ENCODE data around the gene MXD3.
"Not testable (repeated sequence)": the region's sequence is repeated elsewhere in the genome, so short reads cannot be mapped to it uniquely, and the experiment has no call there.

MXD3 gene, protein sequence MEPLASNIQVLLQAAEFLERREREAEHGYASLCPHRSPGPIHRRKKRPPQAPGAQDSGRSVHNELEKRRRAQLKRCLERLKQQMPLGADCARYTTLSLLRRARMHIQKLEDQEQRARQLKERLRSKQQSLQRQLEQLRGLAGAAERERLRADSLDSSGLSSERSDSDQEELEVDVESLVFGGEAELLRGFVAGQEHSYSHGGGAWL

DNA sequence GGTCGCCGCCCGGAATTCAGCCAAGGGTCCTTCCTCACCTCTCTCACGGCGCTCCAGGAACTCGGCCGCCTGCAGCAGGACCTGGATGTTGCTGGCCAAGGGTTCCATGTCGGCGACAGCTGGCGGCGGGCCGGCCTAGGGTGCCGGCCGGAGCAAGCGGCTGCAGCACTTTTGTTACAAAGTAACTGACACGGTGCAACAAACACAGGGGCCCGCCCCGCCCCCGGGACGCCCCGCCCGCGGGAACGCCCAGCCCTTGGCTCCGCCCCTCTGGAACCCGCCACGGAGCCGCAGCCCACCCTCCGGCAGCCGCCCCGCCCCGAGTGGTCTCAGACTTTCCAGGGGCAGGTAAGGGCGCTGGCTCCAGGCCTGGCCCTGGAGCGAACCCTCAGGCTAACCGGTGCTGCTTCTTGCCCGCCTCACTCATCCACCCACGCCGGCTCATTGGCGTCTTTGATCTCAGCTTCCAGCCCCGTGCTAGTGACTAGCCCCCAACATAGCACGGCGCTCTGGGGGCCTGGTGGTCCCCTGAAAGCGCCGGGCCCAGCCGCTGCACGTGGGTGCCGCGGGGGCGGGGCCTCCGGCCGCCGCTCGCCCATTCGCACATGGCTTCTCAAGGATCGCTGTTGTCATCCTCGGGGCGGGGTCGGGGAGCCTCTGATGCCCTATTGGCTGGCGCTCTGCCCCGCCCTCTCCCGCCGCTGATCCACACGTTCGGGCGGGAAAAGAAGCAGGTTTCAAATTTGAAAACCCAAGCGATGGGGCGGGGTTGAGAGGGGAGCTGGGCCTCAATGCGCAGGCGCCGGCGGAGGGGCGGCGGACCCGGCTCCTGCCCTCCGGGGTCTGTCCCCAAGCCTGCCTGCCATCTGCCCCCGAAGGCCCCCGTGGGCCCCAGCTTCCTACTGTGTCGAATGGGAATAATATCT is at the start of gene MXD3:
Gene MXD3, minus strand, starts transcription at position 176 of the 926 bp plus-strand sequence. Its CDS starts 68 bp downstream, at position 108.
- DNase-seq (ENCODE audit: low spot score): peak; percentile 98

DNA sequence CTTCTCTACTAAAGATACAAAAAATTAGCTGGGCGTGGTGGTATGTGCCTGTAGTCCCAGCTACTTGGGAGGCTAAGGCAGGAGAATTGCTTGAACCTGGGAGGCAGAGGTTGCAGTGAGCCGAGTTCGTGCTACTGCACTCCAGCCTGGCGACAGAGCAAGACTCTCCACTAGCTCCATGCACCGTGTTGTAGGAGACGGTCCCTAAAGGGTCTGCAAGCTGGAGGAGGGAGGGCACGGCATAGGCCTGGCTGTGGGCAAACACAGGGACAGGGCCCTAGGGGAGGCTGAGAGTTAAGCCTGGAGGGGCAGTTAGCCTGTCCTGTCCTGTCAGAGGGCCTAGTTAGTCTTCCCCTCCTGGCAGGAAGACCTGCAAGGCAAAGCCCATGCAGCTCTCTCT is 49.0 kb upstream of the MXD3 start:
- not testable (repeated sequence) for DNase-seq (ENCODE audit: low spot score)

DNA sequence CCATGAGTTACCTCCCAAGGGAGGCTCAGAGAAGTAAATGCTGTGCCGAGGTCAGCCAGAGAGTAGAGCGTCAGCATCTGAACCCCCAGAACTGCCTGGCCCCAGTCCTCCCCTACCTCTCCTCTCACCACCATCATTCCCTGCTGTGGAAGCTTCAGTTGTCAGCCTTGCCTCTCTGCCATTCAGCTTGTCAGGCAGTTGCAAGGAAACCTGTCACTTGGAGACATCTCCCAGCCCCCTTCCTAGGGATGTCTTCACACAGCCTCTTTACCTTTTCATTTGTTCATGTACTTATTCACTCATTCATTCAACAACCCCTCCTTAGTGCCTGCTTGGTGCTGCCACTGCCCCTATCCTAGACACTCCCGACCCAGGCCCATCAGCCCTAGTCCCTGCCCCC is 48.2 kb upstream of the MXD3 start:
- DNase-seq (ENCODE audit: low spot score): no peak

DNA sequence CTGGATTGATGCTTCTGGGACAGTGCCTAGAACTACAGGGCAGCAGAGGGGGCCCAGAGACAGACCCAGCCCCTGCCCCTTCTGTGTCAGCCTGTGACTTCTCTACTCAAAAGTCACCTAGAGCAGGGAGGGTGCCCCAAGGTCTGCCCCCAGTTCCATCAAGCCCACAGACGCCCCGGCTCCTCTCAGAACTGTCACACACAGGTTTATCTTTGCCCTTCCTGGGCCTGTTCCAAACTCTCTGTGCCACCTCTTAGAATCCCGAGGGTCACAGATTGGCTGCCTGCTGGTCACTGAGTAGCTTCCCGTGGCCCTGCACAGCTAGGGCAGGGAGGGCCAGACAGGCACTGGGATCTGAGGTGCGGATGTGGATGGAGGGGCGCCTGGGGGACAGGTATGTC is 47.8 kb upstream of the MXD3 start:
- no peak for DNase-seq (ENCODE audit: low spot score)

DNA sequence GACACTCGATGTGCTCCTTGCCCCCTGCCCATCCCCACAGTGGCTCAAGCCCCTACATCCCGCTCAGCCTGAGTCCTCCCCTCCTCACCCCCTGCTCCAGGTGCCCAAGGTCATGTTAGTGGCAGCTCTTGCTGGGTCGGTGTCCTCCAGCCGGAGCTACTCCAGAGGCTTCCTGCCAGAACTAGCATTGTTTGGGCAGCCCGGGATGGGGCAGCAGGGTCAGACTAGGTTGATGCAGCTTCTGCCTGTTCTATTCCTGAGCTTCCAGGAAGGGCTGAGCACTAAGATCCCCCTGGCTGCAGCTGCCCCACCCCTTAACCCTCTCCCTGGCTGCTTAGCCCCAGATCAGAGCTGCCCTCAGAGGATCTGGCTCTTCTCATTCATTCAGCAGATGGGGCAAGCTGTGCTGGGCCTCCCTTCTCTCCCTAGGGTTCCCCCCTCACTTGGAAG is 46.7 kb upstream of the MXD3 start:
- DNase-seq (ENCODE audit: low spot score): no peak

DNA sequence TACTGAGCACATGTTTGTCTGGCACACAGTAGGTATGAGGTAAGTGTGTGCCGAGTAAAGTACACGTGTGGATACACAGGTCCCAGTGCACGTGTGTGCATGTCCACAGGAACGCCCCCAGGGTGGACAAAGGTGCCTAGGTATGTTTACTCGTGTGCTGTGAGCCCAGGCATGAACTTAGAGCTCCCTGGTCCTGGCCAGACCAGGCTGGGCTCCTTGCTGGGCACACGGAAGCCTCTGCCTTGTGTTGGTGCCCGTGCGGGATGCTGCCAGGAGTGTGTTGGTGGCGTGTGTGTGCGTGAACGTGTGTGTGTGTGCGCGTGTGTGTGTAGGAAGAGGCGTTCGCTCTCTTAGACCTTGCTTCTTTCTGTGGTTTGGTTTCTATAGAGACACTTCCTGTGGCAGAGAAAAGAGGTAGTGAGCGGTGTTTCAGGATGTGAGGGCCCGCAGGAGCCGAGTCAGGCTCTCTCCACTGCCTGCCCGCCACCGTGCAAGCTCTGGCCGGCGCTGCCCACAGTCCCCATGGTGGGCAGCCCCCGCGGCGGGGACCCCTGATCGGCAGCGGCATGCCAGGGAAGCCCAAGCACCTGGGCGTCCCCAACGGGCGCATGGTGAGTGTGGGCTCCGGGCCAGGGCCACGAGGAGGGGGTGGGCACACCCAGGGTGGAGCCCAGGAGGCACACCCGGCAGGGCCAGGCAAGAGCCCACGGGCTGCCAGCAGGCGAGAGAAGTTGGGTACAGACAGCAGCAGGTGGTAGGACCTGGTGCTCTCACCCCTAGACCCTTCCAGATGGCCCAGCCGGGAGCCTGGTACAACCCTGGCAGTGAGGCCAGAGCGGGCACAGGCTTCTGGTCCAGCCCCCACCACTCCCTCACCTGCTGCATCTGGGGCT is 46.0 kb upstream of the MXD3 start, which contains the start of gene RGS14:
Gene RGS14, plus strand, starts transcription at position 466 of the 893 bp plus-strand sequence. Its CDS starts 101 bp downstream, at position 567.
- DNase-seq (ENCODE audit: low spot score): peak; percentile 91

DNA sequence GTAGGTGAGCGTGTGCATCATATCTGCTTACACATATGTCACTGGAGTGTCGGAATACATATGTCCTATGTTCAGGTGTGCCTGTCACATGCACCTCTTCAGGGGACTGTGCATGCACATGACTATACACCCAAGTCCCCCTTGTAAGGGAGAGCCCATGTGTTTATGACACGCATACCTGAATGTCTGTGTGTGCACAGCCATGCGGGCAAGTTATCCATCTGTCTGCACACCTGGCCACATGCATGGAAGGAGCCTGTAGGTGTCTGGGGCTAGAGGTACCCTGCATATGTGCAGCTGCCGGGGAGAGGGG is 45.4 kb upstream of the MXD3 start:
- no peak for DNase-seq (ENCODE audit: low spot score)

DNA sequence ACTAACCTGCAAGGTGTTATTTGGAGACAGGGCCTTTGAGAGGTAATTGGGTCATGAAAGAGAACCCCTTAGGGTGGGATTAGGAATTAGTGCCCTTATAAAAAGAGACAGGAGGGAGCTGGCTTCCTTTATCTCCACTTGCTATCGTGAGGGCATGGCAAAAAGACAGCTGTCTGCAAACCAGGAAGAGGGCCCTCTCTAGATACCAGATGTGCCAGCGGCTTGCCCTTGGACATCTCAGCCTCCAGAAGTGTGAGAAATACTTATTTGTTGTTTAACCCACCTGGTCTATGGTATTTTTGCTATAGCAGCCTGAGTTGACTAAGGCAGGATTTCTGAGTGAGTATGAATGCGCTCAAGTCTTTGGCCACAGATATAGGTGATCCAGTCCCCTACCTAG is 45.0 kb upstream of the MXD3 start:
- no peak for DNase-seq (ENCODE audit: low spot score)

DNA sequence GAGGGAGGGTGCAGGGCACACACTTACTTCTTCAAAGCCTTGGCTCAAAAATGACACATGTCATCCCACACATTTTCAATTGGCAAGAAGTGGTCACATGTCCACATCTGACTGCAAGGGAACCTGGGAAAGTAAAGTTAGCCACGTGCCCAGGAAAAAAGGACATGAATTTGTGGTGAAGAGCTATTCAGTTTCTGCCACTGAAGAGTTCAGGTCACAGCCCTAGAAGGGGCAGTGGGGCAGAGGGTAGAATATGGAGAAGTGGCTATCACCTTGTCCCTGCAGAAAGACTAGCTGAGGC is 44.1 kb upstream of the MXD3 start:
- DNase-seq (ENCODE audit: low spot score): no peak

DNA sequence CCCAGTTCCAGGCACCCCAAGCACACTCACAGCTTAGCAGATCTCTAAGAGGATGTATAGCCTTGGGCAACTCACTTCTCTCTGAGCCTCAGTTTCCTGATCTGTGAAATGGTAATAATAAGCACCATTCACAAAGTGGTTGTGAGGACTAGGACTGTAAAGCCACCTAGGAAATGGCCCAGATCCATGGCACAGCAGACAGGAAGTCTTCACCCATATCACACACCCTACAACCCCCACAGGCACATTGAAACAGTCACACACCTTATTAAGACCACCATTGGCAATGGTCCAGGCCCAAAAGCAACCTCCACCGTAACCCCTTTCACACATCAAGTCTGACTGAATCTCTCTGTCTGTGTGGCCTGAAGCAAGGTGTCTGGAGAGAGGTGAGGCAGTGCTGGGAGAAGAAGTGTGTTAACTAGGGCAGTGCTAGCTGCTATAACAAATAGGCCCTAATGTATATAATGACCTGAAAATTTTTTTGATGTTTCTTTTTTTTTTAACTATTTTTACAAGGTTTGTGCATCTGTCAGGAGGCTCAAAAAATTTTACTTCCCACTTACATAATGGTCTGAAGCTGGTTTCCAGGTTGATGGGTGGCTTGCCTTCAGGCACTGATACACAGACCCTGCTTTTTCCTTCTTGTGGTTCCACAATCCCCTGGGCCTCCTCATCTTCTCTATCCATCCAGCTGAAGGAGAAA is 43.6 kb upstream of the MXD3 start:
- no peak for DNase-seq (ENCODE audit: low spot score)

DNA sequence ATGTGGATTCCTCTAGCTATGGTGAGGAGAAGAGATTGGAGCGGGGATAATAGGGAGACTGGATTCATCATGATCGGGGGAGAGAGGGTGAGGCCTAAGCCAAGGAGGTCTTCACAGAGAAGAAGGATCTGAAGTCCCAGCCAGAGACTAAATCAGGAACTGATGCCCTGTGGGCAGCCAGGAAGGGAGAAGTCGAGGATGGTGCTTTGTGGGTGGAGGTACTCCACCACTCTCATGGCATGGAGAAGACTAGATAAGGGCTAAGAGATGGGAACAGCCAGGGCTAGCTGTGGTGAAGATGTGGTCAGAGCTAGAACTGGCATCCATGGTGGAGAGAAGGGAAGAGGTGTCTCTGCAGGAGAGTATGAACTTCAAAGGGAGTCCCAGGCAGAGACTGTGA is 43.0 kb upstream of the MXD3 start:
- no peak for DNase-seq (ENCODE audit: low spot score)

DNA sequence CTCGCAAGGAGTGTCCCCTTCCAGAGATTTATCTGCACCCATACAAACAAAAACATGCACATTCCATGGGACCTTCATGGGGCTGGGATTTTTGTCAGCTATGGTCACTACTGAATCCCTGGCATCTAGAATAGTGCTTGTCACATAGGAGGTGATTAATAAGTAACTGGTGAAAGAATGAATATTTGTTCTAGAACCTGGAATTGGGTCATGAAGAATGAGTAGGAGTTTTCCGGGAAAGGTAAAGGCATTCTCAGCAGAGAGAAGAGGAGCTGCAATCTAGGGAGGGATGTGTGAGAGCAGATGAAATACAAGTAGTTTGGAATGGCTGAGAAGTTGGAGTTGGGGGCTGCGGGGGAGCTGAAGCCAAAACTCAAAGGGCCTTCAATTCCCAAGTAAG is 42.6 kb upstream of the MXD3 start:
- DNase-seq (ENCODE audit: low spot score): no peak

DNA sequence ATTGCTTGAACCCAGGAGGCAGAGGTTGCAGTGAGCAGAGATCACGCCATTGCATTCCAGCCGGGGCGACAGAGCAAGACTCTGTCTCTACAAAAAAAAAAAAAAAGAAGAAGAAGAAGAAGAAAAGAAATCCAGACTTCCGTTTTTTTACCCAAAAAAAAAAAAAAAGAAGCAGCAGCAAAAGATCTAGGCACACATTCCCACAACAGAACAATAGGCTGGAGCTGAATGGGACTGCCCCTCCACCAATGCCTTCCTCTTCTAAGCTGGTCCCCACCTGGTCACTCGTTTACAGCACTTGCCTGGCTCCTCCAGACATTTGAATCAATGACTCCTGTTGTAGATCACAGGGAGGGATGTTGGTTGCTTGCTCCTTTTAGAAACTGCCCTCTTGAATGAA is 41.4 kb upstream of the MXD3 start:
- DNase-seq (ENCODE audit: low spot score): no peak

DNA sequence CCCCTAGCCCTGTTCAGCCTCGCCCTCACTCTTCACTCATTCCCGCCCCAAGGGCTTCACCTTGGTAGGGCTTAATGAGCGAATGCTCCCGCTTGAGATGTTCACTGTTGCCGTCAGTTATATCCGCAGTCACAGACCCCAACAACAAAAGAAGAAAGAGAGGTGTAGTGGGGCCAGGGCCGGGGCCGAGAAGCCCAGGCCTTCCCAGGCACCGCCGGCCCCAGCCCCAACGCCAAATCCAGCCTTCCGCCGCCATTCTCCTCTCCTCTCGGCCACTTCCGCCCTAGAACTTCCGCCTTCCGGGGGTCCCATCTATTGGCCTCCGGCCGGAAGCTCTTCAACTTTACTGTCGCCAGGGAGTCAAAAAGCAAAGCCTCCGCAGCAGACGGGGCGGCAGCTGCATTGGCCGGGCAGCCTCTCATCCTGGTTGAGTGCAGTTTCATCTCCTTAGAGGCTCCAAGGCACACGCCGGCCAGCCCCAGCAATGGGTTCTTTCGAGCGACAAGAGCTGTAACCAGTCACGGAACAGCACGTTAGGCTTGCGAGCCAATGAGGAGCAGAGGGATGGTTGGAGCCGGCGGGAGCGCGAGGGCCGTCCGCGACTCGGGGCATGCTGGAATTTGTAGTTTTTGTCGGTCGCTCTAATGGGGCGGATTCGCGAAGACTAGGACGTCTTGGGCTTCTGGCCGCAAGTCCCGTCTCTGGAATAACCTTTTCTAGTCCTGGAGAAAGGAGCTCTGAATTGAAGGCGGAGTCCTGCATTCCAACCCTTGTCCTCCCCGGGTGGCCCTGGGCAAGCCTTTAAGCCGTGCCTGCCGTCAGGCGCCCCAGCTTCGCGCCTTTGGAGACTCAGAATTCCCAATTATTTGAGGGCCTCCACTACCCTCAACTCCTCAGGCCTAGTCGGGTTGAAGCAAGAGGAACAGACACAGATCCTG is 40.0 kb upstream of the MXD3 start, which contains the start of gene LMAN2:
Gene LMAN2, minus strand, starts transcription at position 277 of the 938 bp plus-strand sequence. Its CDS starts 21 bp downstream, at position 256.
- DNase-seq (ENCODE audit: low spot score): peak; percentile 96

DNA sequence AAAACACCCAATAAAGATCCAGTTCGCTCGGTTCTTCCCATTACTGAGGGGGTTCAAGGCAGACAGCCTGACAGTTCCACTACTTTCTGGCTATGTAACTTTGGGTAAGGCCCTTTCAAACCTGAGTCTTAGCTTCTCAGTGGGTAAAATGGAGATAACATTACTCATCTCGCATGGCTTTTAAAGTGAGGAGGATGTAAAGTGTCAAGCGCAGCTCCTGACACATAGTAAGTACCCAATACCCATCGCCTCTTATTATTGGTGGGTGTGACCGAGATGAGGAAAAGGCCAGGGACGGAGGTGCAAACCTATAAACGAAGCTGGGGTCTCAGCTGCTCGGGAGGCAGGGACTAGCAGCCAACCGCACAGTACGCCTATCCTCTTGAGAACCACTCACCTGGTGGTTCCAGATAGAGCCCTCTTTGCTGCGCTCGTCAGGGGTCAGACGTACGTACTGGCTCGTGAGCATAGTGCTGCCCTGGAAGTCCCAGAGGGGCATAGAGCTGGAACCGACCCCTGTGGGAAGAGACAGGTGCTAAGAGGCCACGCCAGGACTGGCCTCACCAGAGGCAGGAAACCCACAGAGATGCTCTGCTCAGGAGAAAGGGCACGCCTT is 39.2 kb upstream of the MXD3 start:
- DNase-seq (ENCODE audit: low spot score): no peak

DNA sequence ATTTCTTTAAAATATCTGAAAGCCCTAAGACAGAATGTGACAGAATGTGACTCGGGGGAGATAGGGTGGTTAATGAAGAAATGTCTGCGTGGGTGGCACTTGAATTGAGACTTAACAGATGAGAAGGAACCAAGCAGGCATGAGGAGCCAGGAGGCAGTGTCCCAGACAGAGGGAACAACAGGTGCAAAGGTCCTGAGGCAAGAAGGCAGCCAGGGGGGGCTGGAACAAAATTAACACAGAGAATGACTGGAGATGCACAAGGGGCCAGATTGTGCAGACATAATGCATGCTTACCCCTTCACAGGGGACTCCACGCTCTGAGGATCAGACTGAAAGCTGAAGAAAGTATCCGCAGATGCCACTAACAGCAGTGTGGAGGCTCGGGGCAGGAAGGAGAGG is 38.1 kb upstream of the MXD3 start:
- no peak for DNase-seq (ENCODE audit: low spot score)

DNA sequence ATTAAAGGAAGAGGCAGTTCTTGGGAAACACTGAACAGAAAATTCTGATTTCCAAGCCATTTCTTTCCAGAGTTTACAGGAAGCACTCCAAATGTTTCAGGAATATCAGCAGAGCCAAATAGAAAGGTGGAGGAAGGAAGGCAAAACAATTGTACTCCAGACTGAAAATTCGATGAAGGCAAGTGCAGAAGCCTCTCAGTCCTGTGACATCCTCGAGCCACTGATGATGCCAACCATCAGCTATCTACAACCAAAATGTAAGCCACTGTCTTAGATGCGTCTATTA is 37.6 kb upstream of the MXD3 start:
- no peak for DNase-seq (ENCODE audit: low spot score)

DNA sequence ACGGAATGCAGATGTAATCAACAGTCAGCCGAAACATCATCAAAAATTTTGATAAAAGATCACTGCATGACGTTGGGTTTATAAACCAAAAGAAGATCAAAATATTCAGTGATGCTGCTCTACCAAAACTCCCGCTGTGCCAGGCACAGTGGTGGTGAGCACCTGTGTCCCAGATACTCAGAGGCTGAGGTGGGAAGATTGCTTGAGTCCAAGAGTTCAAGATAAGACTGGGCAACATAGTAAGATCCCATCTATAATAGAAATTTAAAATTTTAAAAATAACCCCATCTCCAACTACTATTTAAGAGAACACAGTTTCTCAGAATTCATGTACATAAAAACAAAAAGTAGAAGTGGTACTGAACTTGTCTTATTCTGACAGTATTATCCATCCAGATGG is 36.0 kb upstream of the MXD3 start:
- no peak for DNase-seq (ENCODE audit: low spot score)

DNA sequence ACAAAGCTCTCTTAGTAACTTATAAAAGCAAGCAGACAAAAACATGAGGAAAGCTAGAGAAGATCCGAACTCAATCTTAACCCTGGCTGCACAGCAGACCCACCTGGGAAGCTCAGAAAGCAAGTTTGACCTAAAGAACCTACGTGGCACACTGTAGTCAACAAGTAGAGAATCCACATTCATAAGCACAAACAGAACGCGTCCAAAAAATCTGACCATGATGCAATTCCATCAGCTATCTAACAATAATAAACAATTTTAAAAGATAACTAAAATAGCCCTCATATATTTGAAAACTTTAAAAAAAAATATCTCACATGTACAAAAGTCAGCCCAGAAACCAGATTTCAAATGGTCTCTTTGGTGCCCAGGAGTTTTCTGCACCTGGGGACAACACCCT is 35.1 kb upstream of the MXD3 start:
- DNase-seq (ENCODE audit: low spot score): no peak

DNA sequence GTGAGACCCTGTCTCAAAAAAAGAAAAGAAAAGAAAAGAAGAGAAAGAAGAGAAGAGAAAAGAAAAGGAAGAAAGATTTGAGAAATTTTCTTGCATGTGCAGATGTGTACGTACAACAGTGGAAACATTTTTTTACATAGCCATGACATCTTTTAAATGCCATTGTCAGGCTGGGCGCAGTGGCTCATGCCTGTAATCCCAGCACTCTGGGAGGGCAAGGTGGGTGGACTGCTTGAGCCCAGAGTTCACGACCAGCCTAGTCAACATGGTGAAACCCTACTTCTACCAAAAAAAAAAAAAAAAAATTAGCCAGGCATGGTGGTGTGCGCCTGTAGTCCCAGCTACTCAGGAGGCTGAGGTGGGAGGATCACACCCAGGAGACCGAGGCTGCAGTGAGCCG is 33.2 kb upstream of the MXD3 start:
- DNase-seq (ENCODE audit: low spot score): no peak

DNA sequence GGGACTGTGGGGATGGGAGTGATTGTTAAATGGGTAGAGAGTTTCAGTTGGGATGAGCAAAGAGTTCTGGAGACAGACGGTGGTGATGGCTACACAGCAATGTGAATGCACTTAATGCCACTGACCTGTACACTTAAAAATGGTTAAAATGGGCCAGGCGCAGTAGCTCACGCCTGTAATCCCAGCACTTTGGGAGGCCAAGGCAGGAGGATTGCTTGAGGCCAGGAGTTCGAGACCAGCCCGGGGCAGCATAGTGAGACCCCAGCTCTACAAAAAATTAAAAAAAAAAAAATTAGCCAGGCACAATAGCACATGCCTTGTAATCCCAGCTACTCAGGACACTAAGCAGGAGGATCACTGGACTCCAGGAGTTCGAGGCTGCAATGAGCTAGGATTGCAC is 32.1 kb upstream of the MXD3 start:
- no peak for DNase-seq (ENCODE audit: low spot score)
